Keratinocyte (primary cell): ENCODE measurements around the gene LRRC9. TPM values are rescaled to one million over a fixed set of nuclear protein-coding genes. Genes with fewer than 3 reads are reported as not detected.

Source experiments
- DNase-seq: peaks from one replicate; pipeline ENCODE4 v3.0.0-alpha.2; 2011; ENCODE audit warnings: low read depth, missing footprints, low spot score
- FAIRE-seq: peaks from 2 replicates; lab custom pipeline; 2011; peaks lifted over from hg19 to GRCh38; lab: Jason Lieb, UNC
- H2AFZ ChIP-seq: 2 replicates; pipeline ENCODE4 v1.6.0; 2012; ENCODE audit warnings: low read length, control low read depth, inconsistent platforms; ENCODE audit not compliant: control insufficient read depth
- H3K27ac ChIP-seq: 2 replicates; pipeline ENCODE4 v1.5.1; 2011; ENCODE audit warnings: low read length; ENCODE audit not compliant: control insufficient read depth, insufficient read depth
- H3K27me3 ChIP-seq: 3 replicates; pipeline ENCODE4 v1.6.0; 2011; ENCODE audit warnings: low read length; ENCODE audit not compliant: control insufficient read depth, insufficient read depth; ENCODE audit errors: extremely low read depth
- H3K36me3 ChIP-seq, 2 experiments: 2 replicates in 1 of 2; 3 replicates in 1 of 2; pipeline ENCODE4 v1.5.1; 2011; ENCODE audit warnings: low read length in 2 of 2, mild to moderate bottlenecking in 1 of 2; ENCODE audit not compliant: control insufficient read depth in 2 of 2, insufficient read depth in 2 of 2; ENCODE audit errors: extremely low read depth in 1 of 2
- H3K4me1 ChIP-seq: 3 replicates; pipeline ENCODE4 v1.5.1; 2011; ENCODE audit warnings: low read length; ENCODE audit not compliant: control insufficient read depth, insufficient read depth; ENCODE audit errors: extremely low read depth
- H3K4me2 ChIP-seq: 3 replicates; pipeline ENCODE4 v1.6.0; 2011; ENCODE audit warnings: low read depth, low read length; ENCODE audit not compliant: control insufficient read depth, insufficient read depth; ENCODE audit errors: extremely low read depth
- H3K4me3 ChIP-seq, 3 experiments: fragments of 200-600 bp in 1 of 3; sonication (generic) in 1 of 3; 2 replicates in 2 of 3; 3 replicates in 1 of 3; pipeline ENCODE4 v1.5.1; 2011 to 2016; ENCODE audit warnings: low read length in 3 of 3, mild to moderate bottlenecking in 3 of 3, control low read depth in 2 of 3, inconsistent platforms in 1 of 3, low read depth in 1 of 3, mixed read lengths in 1 of 3, mixed run types in 1 of 3, moderate library complexity in 1 of 3; ENCODE audit not compliant: control insufficient read depth in 2 of 3, insufficient read depth in 2 of 3; ENCODE audit errors: extremely low read depth in 1 of 3
- H3K79me2 ChIP-seq: 2 replicates; pipeline ENCODE4 v1.6.0; 2012; ENCODE audit warnings: low read length; ENCODE audit not compliant: control insufficient read depth, insufficient read depth
- H3K9ac ChIP-seq: 3 replicates; pipeline ENCODE4 v1.6.0; 2011; ENCODE audit warnings: low read length; ENCODE audit not compliant: control insufficient read depth, insufficient read depth; ENCODE audit errors: extremely low read depth
- H3K9me1 ChIP-seq: 3 replicates; pipeline ENCODE4 v1.6.0; 2011; ENCODE audit warnings: low read length; ENCODE audit not compliant: control insufficient read depth, insufficient read depth; ENCODE audit errors: extremely low read depth
- H3K9me3 ChIP-seq: 2 replicates; pipeline ENCODE4 v1.5.1; 2012; ENCODE audit warnings: low read depth, low read length; ENCODE audit not compliant: control insufficient read depth
- H4K20me1 ChIP-seq: 3 replicates; pipeline ENCODE4 v1.6.0; 2011; ENCODE audit warnings: low read length; ENCODE audit not compliant: control insufficient read depth, insufficient read depth; ENCODE audit errors: extremely low read depth
- EZH2 ChIP-seq: IDR thresholded peaks from one replicate; pipeline ENCODE4 v1.6.1; 2012; ENCODE audit warnings: inconsistent platforms, mild to moderate bottlenecking, low read length, moderate library complexity
- dilution Hi-C: fragments of 300-500 bp; cut with MboI; formaldehyde crosslinking; loops from one replicate; pipeline ENCODE4 v1.7.0; 2020; ENCODE audit warnings: low sequenced_read_pairs; ENCODE audit not compliant: extremely low pct_ligation_motif_present
- polyA plus RNA-seq, 5 experiments: library from polyadenylated mRNA; depleted of rRNA in 3 of 5; stranded (reverse) in 3 of 5; stranded (forward) in 1 of 5; unstranded in 1 of 5; fragments of >200 nt; gene quantifications; 1 replicate in 1 of 5; 2 replicates in 3 of 5; 3 replicates in 1 of 5; pipeline versions ENCODE4 v1.2.1 to v1.2.3, GENCODE V29; 2011 to 2012; ENCODE audit warnings: missing spikeins in 2 of 5, low read depth in 1 of 5, low replicate concordance in 1 of 5
- TF ChIP-seq, protein P1 (sequence below), 3 experiments: IDR thresholded peaks in 1 of 3; conservative IDR thresholded peaks in 1 of 3; optimal IDR thresholded peaks in 1 of 3; 2 replicates in 2 of 3; 3 replicates in 1 of 3; pipeline versions ENCODE3 to v1.5.1; 2011; ENCODE audit warnings: low read length in 3 of 3, mild to moderate bottlenecking in 3 of 3, moderate library complexity in 2 of 3, control low read depth in 1 of 3, inconsistent platforms in 1 of 3; ENCODE audit not compliant: insufficient read depth in 2 of 3; ENCODE audit errors: extremely low read depth in 1 of 3

LRRC9 gene
- polyA plus RNA-seq, 1 donor (not counting 4 experiments of a cell fraction or from before 2014, with no cell fraction given): not detected

DNA sequence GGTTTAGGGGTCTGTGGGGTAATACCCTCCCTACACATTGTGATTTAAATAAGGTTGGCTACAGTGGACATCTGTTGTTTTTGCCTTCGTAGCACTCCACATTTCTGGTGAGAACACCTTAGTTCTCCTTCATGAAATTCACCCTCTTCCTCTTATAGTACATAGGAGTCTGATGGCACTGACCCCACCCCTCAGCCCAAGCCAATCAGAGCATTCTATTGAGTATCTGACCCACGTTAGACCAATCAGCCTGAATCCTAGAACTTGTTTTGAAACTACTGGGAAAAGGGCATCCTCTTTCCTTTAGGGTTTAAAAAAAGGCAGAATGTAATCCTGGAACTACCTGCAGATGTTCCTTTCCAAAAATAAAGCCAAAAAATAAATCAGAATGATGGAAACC lies 15.8 kb upstream of the LRRC9 start:
- no peak for FAIRE-seq

DNA sequence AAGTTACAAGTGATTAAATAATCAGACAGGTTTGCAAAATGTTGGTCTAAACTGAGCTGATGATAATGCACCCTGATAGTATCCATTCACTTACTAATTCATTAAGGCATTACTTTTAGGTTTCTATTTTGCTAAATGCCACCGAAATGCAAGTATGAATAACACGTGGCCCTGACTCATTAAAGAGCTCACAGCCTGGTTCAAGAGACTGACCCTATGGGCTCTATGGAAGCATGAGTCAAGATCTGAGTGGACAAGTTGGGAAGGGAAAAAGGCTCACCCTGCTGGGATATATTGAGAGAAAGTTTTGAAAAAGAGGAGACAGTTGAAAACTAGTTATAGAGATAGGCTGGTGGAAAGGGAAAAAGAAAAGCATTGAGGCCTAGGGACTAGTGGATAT lies 14.8 kb upstream of the LRRC9 start:
- H3K27me3 ChIP-seq: no peaks in the 10 kb centered on the region
- FAIRE-seq: no peak
- dilution Hi-C loops: no loop called here

More for the DNA sequence above, 15.8 kb upstream of the LRRC9 start:
- Histone ChIP-seq H3K9me1 (no peaks in the 10 kb centered on the region), H3K36me3 (no peaks in the 10 kb centered on the region), H3K4me2 (no peak overlapping the region), H3K27ac (no peak overlapping the region), H3K9me3 (no peaks in the 10 kb centered on the region), H3K4me3 (no peak overlapping the region), H2AFZ (no peak overlapping the region), H3K9ac (no peak overlapping the region), H3K4me1 (no peaks in the 10 kb centered on the region), H3K79me2 (no peaks in the 10 kb centered on the region), H3K27me3 (no peaks in the 10 kb centered on the region), H4K20me1 (no peaks in the 10 kb centered on the region)
- dilution Hi-C loops: no loop called here
- no peak for DNase-seq
- TF ChIP-seq EZH2: no peak
- TF ChIP-seq, protein P1, sequence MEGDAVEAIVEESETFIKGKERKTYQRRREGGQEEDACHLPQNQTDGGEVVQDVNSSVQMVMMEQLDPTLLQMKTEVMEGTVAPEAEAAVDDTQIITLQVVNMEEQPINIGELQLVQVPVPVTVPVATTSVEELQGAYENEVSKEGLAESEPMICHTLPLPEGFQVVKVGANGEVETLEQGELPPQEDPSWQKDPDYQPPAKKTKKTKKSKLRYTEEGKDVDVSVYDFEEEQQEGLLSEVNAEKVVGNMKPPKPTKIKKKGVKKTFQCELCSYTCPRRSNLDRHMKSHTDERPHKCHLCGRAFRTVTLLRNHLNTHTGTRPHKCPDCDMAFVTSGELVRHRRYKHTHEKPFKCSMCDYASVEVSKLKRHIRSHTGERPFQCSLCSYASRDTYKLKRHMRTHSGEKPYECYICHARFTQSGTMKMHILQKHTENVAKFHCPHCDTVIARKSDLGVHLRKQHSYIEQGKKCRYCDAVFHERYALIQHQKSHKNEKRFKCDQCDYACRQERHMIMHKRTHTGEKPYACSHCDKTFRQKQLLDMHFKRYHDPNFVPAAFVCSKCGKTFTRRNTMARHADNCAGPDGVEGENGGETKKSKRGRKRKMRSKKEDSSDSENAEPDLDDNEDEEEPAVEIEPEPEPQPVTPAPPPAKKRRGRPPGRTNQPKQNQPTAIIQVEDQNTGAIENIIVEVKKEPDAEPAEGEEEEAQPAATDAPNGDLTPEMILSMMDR (optimal IDR thresholded peaks at IDR 0.05 in 1 of 3, IDR thresholded peaks at IDR 0.05 in 1 of 3, conservative IDR thresholded peaks at IDR 0.05 in 1 of 3; ENCODE audit: extremely low read depth in 1 of 3, insufficient read depth in 2 of 3, low read length in 3 of 3): no peak

More for the DNA sequence above, 14.8 kb upstream of the LRRC9 start:
- Histone ChIP-seq H2AFZ (no peak overlapping the region), H3K9ac (no peak overlapping the region), H3K9me1 (no peaks in the 10 kb centered on the region), H3K27ac (no peak overlapping the region), H3K4me3 (no peak overlapping the region), H4K20me1 (no peaks in the 10 kb centered on the region), H3K4me2 (no peak overlapping the region), H3K4me1 (no peaks in the 10 kb centered on the region), H3K36me3 (no peaks in the 10 kb centered on the region), H3K79me2 (no peaks in the 10 kb centered on the region), H3K9me3 (no peaks in the 10 kb centered on the region)
- TF ChIP-seq, protein P1 (optimal IDR thresholded peaks at IDR 0.05 in 1 of 3, IDR thresholded peaks at IDR 0.05 in 1 of 3, conservative IDR thresholded peaks at IDR 0.05 in 1 of 3; ENCODE audit: extremely low read depth in 1 of 3, insufficient read depth in 2 of 3, low read length in 3 of 3): no peak
- TF ChIP-seq EZH2: no peak
- no peak for DNase-seq
